ENCODE measurements around the gene GSG1L.

GRCh38 chr16:27756206-27756970 is 307.1 kb downstream of the GSG1L start:
- no peak for TF ChIP-seq CTCF (IDR thresholded peaks at IDR 0.05)
- no peak for TF ChIP-seq POLR2A (IDR thresholded peaks at IDR 0.05)
